HL-60/S4 treated with phorbol 12-myristate 13-acetate at 8.2 ng/mL for 4 days and 3 days (cell line): ENCODE results near the gene KCNMB2.
"Not testable (repeated sequence)": the region's sequence is repeated elsewhere in the genome, so short reads cannot be mapped to it uniquely, and the experiment has no call there.

ENCODE experiments used
- in situ Hi-C: fragments of 300-500 bp; cut with MboI; formaldehyde crosslinking; loops from 2 replicates; pipeline ENCODE4 v1.15.0; 2022; ENCODE audit warnings: low sequenced_read_pairs

KCNMB2 gene

GRCh38 chr3:178518660-178519396 is 17.4 kb upstream of the KCNMB2 start:
- in situ Hi-C loops, result no loop called here

- in situ Hi-C loops, result no loop called here
Measured at GRCh38 chr3:178519701-178520100, 16.5 kb upstream of the KCNMB2 start.

GRCh38 chr3:178520451-178520850 is 15.8 kb upstream of the KCNMB2 start:
- in situ Hi-C loops, result no loop called here

- in situ Hi-C loops, result no loop called here
Measured at GRCh38 chr3:178522200-178523052, 13.8 kb upstream of the KCNMB2 start.

- in situ Hi-C loops, result no loop called here
Measured at GRCh38 chr3:178525251-178525650, 11.0 kb upstream of the KCNMB2 start.

- in situ Hi-C loops, result no loop called here
Measured at GRCh38 chr3:178526291-178526690, 9.9 kb upstream of the KCNMB2 start.

- in situ Hi-C loops, result no loop called here
Measured at GRCh38 chr3:178527981-178528380, 8.3 kb upstream of the KCNMB2 start.

GRCh38 chr3:178529606-178530225 is 6.5 kb upstream of the KCNMB2 start:
- in situ Hi-C loops, result no loop called here

- in situ Hi-C loops, result no loop called here
Measured at GRCh38 chr3:178532476-178532875, 3.8 kb upstream of the KCNMB2 start.

GRCh38 chr3:178537122-178537705 is 978 bp downstream of the KCNMB2 start:
- in situ Hi-C loops, result no loop called here

- in situ Hi-C loops, result no loop called here
Measured at GRCh38 chr3:178538056-178538455, 1.8 kb downstream of the KCNMB2 start.

- in situ Hi-C loops, result no loop called here
Measured at GRCh38 chr3:178540184-178540583, 3.9 kb downstream of the KCNMB2 start.

- in situ Hi-C loops, result no loop called here
Measured at GRCh38 chr3:178545337-178545736, 9.1 kb downstream of the KCNMB2 start.

- in situ Hi-C loops, result no loop called here
Measured at GRCh38 chr3:178546079-178546478, 9.8 kb downstream of the KCNMB2 start.

GRCh38 chr3:178549426-178549825 is 13.2 kb downstream of the KCNMB2 start:
- in situ Hi-C loops, result not testable (repeated sequence)

- in situ Hi-C loops, result no loop called here
Measured at GRCh38 chr3:178551916-178552321, 15.7 kb downstream of the KCNMB2 start.

- in situ Hi-C loops, result no loop called here
Measured at GRCh38 chr3:178558637-178559036, 22.4 kb downstream of the KCNMB2 start.

- in situ Hi-C loops, result no loop called here
Measured at GRCh38 chr3:178560759-178561158, 24.5 kb downstream of the KCNMB2 start.

- in situ Hi-C loops, result no loop called here
Measured at GRCh38 chr3:178561239-178561638, 25.0 kb downstream of the KCNMB2 start.

- in situ Hi-C loops, result no loop called here
Measured at GRCh38 chr3:178562143-178562946, 26.1 kb downstream of the KCNMB2 start.

- in situ Hi-C loops, result no loop called here
Measured at GRCh38 chr3:178562947-178563232, 26.7 kb downstream of the KCNMB2 start.
